PC-3 (cell line): Measurements from ENCODE around the gene CYP26C1. TPM values are rescaled to one million over a fixed set of nuclear protein-coding genes. Genes with fewer than 3 reads are reported as not detected.

ENCODE experiments used
- ATAC-seq: fragments of 200-7000 bp; cut with Tn5 transposase; 2 replicates; pipeline ENCODE4 v1.9.1; 2020; ENCODE audit warnings: mild to moderate bottlenecking, moderate library complexity
- BruUV-seq: library from RNA; stranded (reverse); fragments of 400-500 nt; replicated peaks from 2 replicates; lab custom pipeline; 2021; lab: Mats Ljungman, UMichigan
- CTCF ChIA-PET: fragments of 300-600 bp; sonication (Branson Sonifier 250); formaldehyde crosslinking; loops from one replicate; lab custom pipeline; 2022; ENCODE audit warnings: antibody characterized with exemption; lab: Charles Lee
- POLR2A ChIA-PET: fragments of 300-600 bp; sonication (Branson Sonifier 250); formaldehyde crosslinking; loops from one replicate; lab custom pipeline; 2022; ENCODE audit warnings: antibody characterized with exemption; ENCODE audit not compliant: unreplicated experiment; lab: Charles Lee
- DNase-seq: peaks from one replicate; pipeline ENCODE4 v3.0.0-alpha.2; 2015
- H2AFZ ChIP-seq: fragments of 300-600 bp; sonication (generic); 2 replicates; pipeline ENCODE4 v1.6.0; 2016; ENCODE audit warnings: antibody characterized with exemption, low read length
- H3F3A ChIP-seq: fragments of 300-600 bp; sonication (generic); one replicate; pipeline ENCODE4 v1.6.0; 2017; ENCODE audit warnings: antibody characterized with exemption, low read length, control low read depth, mild to moderate bottlenecking; ENCODE audit not compliant: unreplicated experiment
- H3K27ac ChIP-seq: fragments of 300-600 bp; sonication (generic); 2 replicates; pipeline ENCODE4 v1.5.1; 2016; ENCODE audit warnings: mild to moderate bottlenecking, low read length
- H3K27me3 ChIP-seq: fragments of 300-600 bp; sonication (generic); 2 replicates; pipeline ENCODE4 v1.6.1; 2016; ENCODE audit warnings: low read length, mixed read lengths
- H3K36me3 ChIP-seq: fragments of 300-600 bp; sonication (generic); 2 replicates; pipeline ENCODE4 v1.6.1; 2016; ENCODE audit warnings: low read depth, mixed run types, low read length, mixed read lengths
- H3K4me1 ChIP-seq: fragments of 300-600 bp; sonication (generic); 2 replicates; pipeline ENCODE4 v1.5.1; 2016; ENCODE audit warnings: low read length; ENCODE audit not compliant: insufficient read depth
- H3K4me2 ChIP-seq: fragments of 300-600 bp; sonication (generic); 2 replicates; pipeline ENCODE4 v1.6.0; 2016; ENCODE audit warnings: low read length
- H3K4me3 ChIP-seq: fragments of 300-600 bp; sonication (generic); 2 replicates; pipeline ENCODE4 v1.5.1; 2016; ENCODE audit warnings: mild to moderate bottlenecking, low read length, mixed read lengths
- H3K79me2 ChIP-seq: fragments of 300-600 bp; sonication (generic); 2 replicates; pipeline ENCODE4 v1.6.1; 2017; ENCODE audit warnings: low read length, mixed read lengths
- H3K9ac ChIP-seq: fragments of 300-600 bp; sonication (generic); 2 replicates; pipeline ENCODE4 v1.6.0; 2016; ENCODE audit warnings: mild to moderate bottlenecking, low read length
- H3K9me2 ChIP-seq: fragments of 300-600 bp; sonication (generic); replicated peaks from 2 replicates; pipeline ENCODE4 v1.6.1; 2016; ENCODE audit warnings: mixed run types, low read length, mixed read lengths
- H3K9me3 ChIP-seq: fragments of 300-600 bp; sonication (generic); 2 replicates; pipeline ENCODE4 v1.6.1; 2016; ENCODE audit warnings: low read length, mixed read lengths
- H4K20me1 ChIP-seq: fragments of 300-600 bp; sonication (generic); 2 replicates; pipeline ENCODE4 v1.6.1; 2016; ENCODE audit warnings: low read length, mixed read lengths
- CTCF ChIP-seq: fragments of 300-600 bp; sonication (generic); conservative IDR thresholded peaks from 2 replicates; pipeline ENCODE4 v1.5.1; 2017; ENCODE audit warnings: antibody characterized with exemption, low read depth, mild to moderate bottlenecking, low read length
- EZH2 ChIP-seq: fragments of 300-600 bp; sonication (generic); IDR thresholded peaks from one replicate; pipeline ENCODE4 v1.6.1; 2017; ENCODE audit warnings: antibody characterized with exemption, mild to moderate bottlenecking, low read length; ENCODE audit not compliant: unreplicated experiment
- EZH2phosphoT487 ChIP-seq: fragments of 300-600 bp; sonication (generic); IDR thresholded peaks from 2 replicates; pipeline ENCODE4 v1.6.1; 2018; ENCODE audit warnings: mild to moderate bottlenecking, antibody characterized with exemption, low read length, borderline replicate concordance
- intact Hi-C: fragments of 100-400 bp; cut with micrococcal nuclease; formaldehyde crosslinking; loops from 2 replicates; pipeline ENCODE4 v1.9.0; 2023
- total RNA-seq: library from RNA; depleted of rRNA; stranded (reverse); fragments of >200 nt; gene quantifications from 2 replicates; pipeline ENCODE4 v1.2.3, GENCODE V29; 2014

CYP26C1 gene
- total RNA-seq, 1 experiment from 2014 or later = not detected

GRCh38 chr10:93095225-93095624, 34.6 kb downstream of the CYP26C1 start:
- Histone ChIP-seq H3K79me2 (no peaks in the 10 kb centered on the region), H3K9me3 (no peaks in the 10 kb centered on the region), H3K4me3 (no peak overlapping the region), H3F3A (no peaks in the 10 kb centered on the region), H3K4me2 (no peak overlapping the region), H3K27me3 (no peaks in the 10 kb centered on the region), H3K4me1 (peaks cover 8% of the 10 kb centered on the region; the same call in 1 of the 2 replicates), H2AFZ (no peak overlapping the region), H3K9ac (no peak overlapping the region), H3K9me2 (no peaks in the 10 kb centered on the region), H4K20me1 (no peaks in the 10 kb centered on the region), H3K27ac (no peak overlapping the region), H3K36me3 (no peaks in the 10 kb centered on the region)
- CTCF ChIA-PET = no interaction called here
- BruUV-seq = no TSS peak
- POLR2A ChIA-PET = no interaction called here
- intact Hi-C loops = no loop called here
- ATAC-seq (no peak), DNase-seq (no peak)
- TF ChIP-seq CTCF = no peak
- TF ChIP-seq EZH2phosphoT487 = no peak

DNA sequence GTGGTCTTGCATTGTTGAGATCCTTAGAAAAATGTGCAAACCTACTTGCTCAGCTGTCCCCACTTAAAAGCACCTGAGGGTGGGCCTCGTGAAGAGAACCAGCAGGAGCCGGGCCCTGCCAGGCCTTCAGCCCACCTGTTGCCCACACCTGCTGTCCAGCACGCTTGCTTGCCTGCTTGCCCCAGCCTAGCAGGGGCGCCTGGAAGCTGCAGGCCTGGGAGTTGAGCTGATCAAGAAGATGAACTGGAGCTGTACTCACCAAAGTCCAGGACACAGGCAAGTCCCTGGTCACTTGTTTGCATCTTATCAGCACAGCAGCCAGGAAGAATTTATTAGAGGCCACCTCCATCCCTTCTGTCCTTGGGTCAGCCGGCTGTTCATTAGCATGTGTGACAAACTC, 36.3 kb downstream of the CYP26C1 start:
- H3K4me1 ChIP-seq = peaks cover 8% of the 10 kb centered on the region; the same call in 1 of the 2 replicates
- H3K9ac ChIP-seq = no peak overlapping the region
- no peak for DNase-seq
- no peak overlapping the region for H3K4me2 ChIP-seq
- ChIA-PET CTCF (no interaction called here), POLR2A (no interaction called here)
- H3K36me3 ChIP-seq = no peaks in the 10 kb centered on the region
- intact Hi-C loops = no loop called here
- H3K4me3 ChIP-seq = no peak overlapping the region
- no peaks in the 10 kb centered on the region for H4K20me1 ChIP-seq
- no peak overlapping the region for H2AFZ ChIP-seq
- no peak for ATAC-seq
- no peaks in the 10 kb centered on the region for H3K79me2 ChIP-seq
- no peaks in the 10 kb centered on the region for H3K9me2 ChIP-seq
- H3K9me3 ChIP-seq = no peaks in the 10 kb centered on the region
- H3K27ac ChIP-seq = no peak overlapping the region
- no TSS peak for BruUV-seq
- no peak for TF ChIP-seq EZH2phosphoT487
- no peak for TF ChIP-seq EZH2
- TF ChIP-seq CTCF = no peak
- H3K27me3 ChIP-seq = no peaks in the 10 kb centered on the region
- no peaks in the 10 kb centered on the region for H3F3A ChIP-seq

- POLR2A ChIA-PET = no interaction called here
- no peak for ATAC-seq
These were observed 36.8 kb downstream of the CYP26C1 start for GRCh38 chr10:93097386-93097785.

More at GRCh38 chr10:93097386-93097785, 36.8 kb downstream of the CYP26C1 start:
- Histone ChIP-seq H3K9me2 (no peaks in the 10 kb centered on the region), H3F3A (no peaks in the 10 kb centered on the region), H3K4me2 (no peak overlapping the region), H3K27me3 (no peaks in the 10 kb centered on the region), H3K9ac (no peak overlapping the region), H3K4me3 (no peak overlapping the region), H3K79me2 (no peaks in the 10 kb centered on the region), H3K9me3 (no peaks in the 10 kb centered on the region), H3K36me3 (no peaks in the 10 kb centered on the region), H2AFZ (no peak overlapping the region), H4K20me1 (no peaks in the 10 kb centered on the region), H3K4me1 (peaks cover 8% of the 10 kb centered on the region; the same call in 1 of the 2 replicates), H3K27ac (no peak overlapping the region)
- DNase-seq = no peak
- no TSS peak for BruUV-seq
- intact Hi-C loops = no loop called here
- TF ChIP-seq EZH2 (no peak), EZH2phosphoT487 (no peak), CTCF (no peak)
- CTCF ChIA-PET = no interaction called here
